HEK293 (cell line): ENCODE data around the gene LMO1.

Experiments
- CTCF ChIA-PET: fragments of 350-600 bp; formaldehyde crosslinking; extraction: SDS; loops from one replicate; lab custom pipeline; 2021; ENCODE audit warnings: antibody characterized with exemption; lab: Yijun Ruan, JAX
- POLR2A ChIA-PET: fragments of 300-600 bp; formaldehyde crosslinking; extraction: SDS; loops from one replicate; lab custom pipeline; 2020; ENCODE audit warnings: antibody characterized with exemption, inconsistent platforms; lab: Yijun Ruan, JAX
- H3K27ac ChIP-seq: fragments of 200-500 bp; sonication (Bioruptor generic); 2 replicates; pipeline ENCODE4 v1.5.1; 2014; ENCODE audit warnings: low read depth, low read length, control low read depth, inconsistent platforms; ENCODE audit errors: extremely low read depth
- H3K36me3 ChIP-seq, 2 experiments: fragments of 200-500 bp in 1 of 2; sonication (Bioruptor generic) in 1 of 2; 1 replicate in 1 of 2; 2 replicates in 1 of 2; pipeline ENCODE4 v1.5.1; 2014 to 2017; ENCODE audit warnings: inconsistent platforms in 2 of 2, low read length in 2 of 2; ENCODE audit not compliant: control insufficient read depth in 2 of 2, insufficient read depth in 1 of 2
- H3K4me1 ChIP-seq: fragments of 200-500 bp; sonication (Bioruptor generic); 2 replicates; pipeline ENCODE4 v1.5.1; 2014; ENCODE audit warnings: mild to moderate bottlenecking, low read length, inconsistent platforms; ENCODE audit not compliant: control insufficient read depth, insufficient read depth
- H3K4me3 ChIP-seq: 2 replicates; pipeline ENCODE4 v1.5.1; 2011; ENCODE audit warnings: low read depth, mild to moderate bottlenecking, control low read depth, low read length, moderate library complexity
- H3K9me3 ChIP-seq: fragments of 200-500 bp; sonication (Bioruptor generic); 2 replicates; pipeline ENCODE4 v1.5.1; 2014; ENCODE audit warnings: low read depth, low read length, inconsistent platforms; ENCODE audit not compliant: control insufficient read depth, insufficient read depth
- PRDM6 ChIP-seq: fragments of 450-650 bp; formaldehyde crosslinking; IDR thresholded peaks from 2 replicates; pipeline ENCODE4 v1.5.1; 2017; ENCODE audit warnings: missing biosample characterization, missing genetic modification characterization
- SP7 ChIP-seq: fragments of 450-650 bp; formaldehyde crosslinking; IDR thresholded peaks from 2 replicates; pipeline ENCODE4 v1.5.1; 2016; ENCODE audit warnings: missing biosample characterization, missing genetic modification characterization
- ZBTB26 ChIP-seq: fragments of 450-650 bp; formaldehyde crosslinking; optimal IDR thresholded peaks from 2 replicates; pipeline ENCODE3; 2016; ENCODE audit warnings: missing biosample characterization, mild to moderate bottlenecking, missing genetic modification characterization
- ZEB2 ChIP-seq: fragments of 450-650 bp; formaldehyde crosslinking; IDR thresholded peaks from 2 replicates; pipeline ENCODE4 v1.5.1; 2016; ENCODE audit warnings: missing biosample characterization, missing genetic modification characterization
- ZNF18 ChIP-seq: fragments of 450-650 bp; formaldehyde crosslinking; IDR thresholded peaks from 2 replicates; pipeline ENCODE4 v1.5.1; 2016; ENCODE audit warnings: missing biosample characterization, missing genetic modification characterization
- ZNF26 ChIP-seq: fragments of 450-650 bp; formaldehyde crosslinking; IDR thresholded peaks from 2 replicates; pipeline ENCODE4 v1.5.1; 2016; ENCODE audit warnings: missing biosample characterization, missing genetic modification characterization
- ZNF391 ChIP-seq: fragments of 450-650 bp; formaldehyde crosslinking; IDR thresholded peaks from 2 replicates; pipeline ENCODE4 v1.5.1; 2016; ENCODE audit warnings: low read depth, missing biosample characterization, missing genetic modification characterization, borderline replicate concordance
- ZNF423 ChIP-seq: fragments of 450-650 bp; formaldehyde crosslinking; IDR thresholded peaks from 2 replicates; pipeline ENCODE4 v1.5.1; 2016; ENCODE audit warnings: missing biosample characterization, missing genetic modification characterization
- ZNF549 ChIP-seq: fragments of 450-650 bp; IDR thresholded peaks from 2 replicates; pipeline ENCODE4 v1.5.1; 2018; ENCODE audit warnings: missing biosample characterization, missing genetic modification characterization, mild to moderate bottlenecking, inconsistent platforms, moderate library complexity
- ZNF600 ChIP-seq: fragments of 450-650 bp; formaldehyde crosslinking; IDR thresholded peaks from 2 replicates; pipeline ENCODE4 v1.5.1; 2016; ENCODE audit warnings: missing biosample characterization, missing genetic modification characterization
- ZSCAN5A ChIP-seq: fragments of 450-650 bp; formaldehyde crosslinking; IDR thresholded peaks from 2 replicates; pipeline ENCODE4 v1.5.1; 2016; ENCODE audit warnings: missing biosample characterization, missing genetic modification characterization
- ZXDB ChIP-seq: fragments of 450-650 bp; formaldehyde crosslinking; IDR thresholded peaks from 2 replicates; pipeline ENCODE4 v1.5.1; 2016; ENCODE audit warnings: missing biosample characterization, missing genetic modification characterization

Gene LMO1

GRCh38 chr11:8221046-8221723 is 42.5 kb downstream of the LMO1 start (continued):
- no peak for TF ChIP-seq ZNF26 (tag by site-specific recombination)
- no peak for TF ChIP-seq ZNF391 (tag by site-specific recombination)
- no peak for TF ChIP-seq SP7 (tag by site-specific recombination)
- no peak for TF ChIP-seq ZBTB26 (tag by site-specific recombination)
- no peak for TF ChIP-seq ZXDB (tag by site-specific recombination)
- no peak for TF ChIP-seq ZSCAN5A (tag by site-specific recombination)
- TF ChIP-seq, all 188 proteins: peak for 0

- ChIA-PET POLR2A (no interaction called here), CTCF (interaction anchor here (0.6 to 6.6 kb wide), 22 partner anchors 8 to 762 kb away, joined by 3 to 54 read pairs (median 4); partner anchors contain the start of gene LMO1)
- no peak for TF ChIP-seq ZNF26 (tag by site-specific recombination)
- no peak for TF ChIP-seq ZNF18 (tag by site-specific recombination)
- no peak for TF ChIP-seq PRDM6 (tag by site-specific recombination)
- no peak for TF ChIP-seq ZNF549 (tag by site-specific recombination)
- no peak for TF ChIP-seq ZEB2 (tag by site-specific recombination)
- TF ChIP-seq ZNF423 (tag by site-specific recombination): no peak
- no peak for TF ChIP-seq ZNF600 (tag by site-specific recombination)
- Histone ChIP-seq H3K27ac (no peak overlapping the region), H3K36me3 (no peaks in the 10 kb centered on the region), H3K9me3 (no peaks in the 10 kb centered on the region), H3K4me3 (no peak overlapping the region), H3K4me1 (no peaks in the 10 kb centered on the region)
Measured at GRCh38 chr11:8220261-8221045, 43.2 kb downstream of the LMO1 start.
